ENCODE data around the gene ATAD1.

The ATAD1 gene

DNA sequence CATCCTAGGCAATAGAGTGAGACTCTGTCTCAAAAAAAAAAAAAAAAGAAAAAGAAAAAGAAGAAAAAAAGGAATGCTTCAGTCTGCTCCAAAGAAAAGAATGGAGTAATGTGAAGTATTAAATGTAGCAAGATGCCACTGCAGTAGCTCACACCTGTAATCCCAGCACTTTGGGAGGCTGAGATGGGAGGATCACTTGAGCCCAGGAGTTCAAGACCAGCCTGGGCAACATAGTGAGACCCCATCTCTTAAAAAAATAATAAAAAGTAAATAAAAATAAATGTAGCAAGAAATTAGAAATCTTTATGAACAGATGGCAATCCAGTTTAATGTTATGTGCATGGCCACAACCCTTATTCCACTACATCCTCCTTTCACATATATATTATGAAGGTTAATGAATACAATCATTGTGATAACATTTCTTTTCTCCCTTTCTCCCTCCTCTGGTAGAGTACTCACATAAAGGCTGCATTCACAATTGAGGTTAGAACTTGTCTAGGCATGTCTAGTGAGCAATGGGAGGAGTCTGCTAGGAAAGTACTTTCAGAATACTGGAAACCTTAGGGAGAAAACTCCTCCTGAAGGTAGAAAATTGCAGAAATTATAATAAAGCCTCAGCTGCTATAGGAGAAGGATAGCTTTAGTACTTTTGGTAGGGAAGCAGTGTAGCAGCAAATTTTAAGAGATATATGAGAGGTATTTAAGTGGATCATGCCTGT, 24.9 kb upstream of the ATAD1 start:
- TF ChIP-seq TOX (CRISPR knock-in tag; IDR thresholded peaks at IDR 0.05; ENCODE audit: borderline replicate concordance) = 0 out of 2 replicates have a peak, but pooled peaks have one; percentile 32
- no peak for TF ChIP-seq PPARA (CRISPR knock-in tag; IDR thresholded peaks at IDR 0.05; ENCODE audit: borderline replicate concordance)
- TF ChIP-seq, protein P1, sequence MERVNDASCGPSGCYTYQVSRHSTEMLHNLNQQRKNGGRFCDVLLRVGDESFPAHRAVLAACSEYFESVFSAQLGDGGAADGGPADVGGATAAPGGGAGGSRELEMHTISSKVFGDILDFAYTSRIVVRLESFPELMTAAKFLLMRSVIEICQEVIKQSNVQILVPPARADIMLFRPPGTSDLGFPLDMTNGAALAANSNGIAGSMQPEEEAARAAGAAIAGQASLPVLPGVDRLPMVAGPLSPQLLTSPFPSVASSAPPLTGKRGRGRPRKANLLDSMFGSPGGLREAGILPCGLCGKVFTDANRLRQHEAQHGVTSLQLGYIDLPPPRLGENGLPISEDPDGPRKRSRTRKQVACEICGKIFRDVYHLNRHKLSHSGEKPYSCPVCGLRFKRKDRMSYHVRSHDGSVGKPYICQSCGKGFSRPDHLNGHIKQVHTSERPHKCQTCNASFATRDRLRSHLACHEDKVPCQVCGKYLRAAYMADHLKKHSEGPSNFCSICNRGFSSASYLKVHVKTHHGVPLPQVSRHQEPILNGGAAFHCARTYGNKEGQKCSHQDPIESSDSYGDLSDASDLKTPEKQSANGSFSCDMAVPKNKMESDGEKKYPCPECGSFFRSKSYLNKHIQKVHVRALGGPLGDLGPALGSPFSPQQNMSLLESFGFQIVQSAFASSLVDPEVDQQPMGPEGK (CRISPR knock-in tag; IDR thresholded peaks at IDR 0.05; ENCODE audit: borderline replicate concordance) = no peak
- TF ChIP-seq ARNTL (CRISPR knock-in tag; IDR thresholded peaks at IDR 0.05; ENCODE audit: borderline replicate concordance, low read depth) = no peak
- TF ChIP-seq ISL1 (CRISPR knock-in tag; IDR thresholded peaks at IDR 0.05) = no peak
- peak; percentile 75 for ATAC-seq

DNA sequence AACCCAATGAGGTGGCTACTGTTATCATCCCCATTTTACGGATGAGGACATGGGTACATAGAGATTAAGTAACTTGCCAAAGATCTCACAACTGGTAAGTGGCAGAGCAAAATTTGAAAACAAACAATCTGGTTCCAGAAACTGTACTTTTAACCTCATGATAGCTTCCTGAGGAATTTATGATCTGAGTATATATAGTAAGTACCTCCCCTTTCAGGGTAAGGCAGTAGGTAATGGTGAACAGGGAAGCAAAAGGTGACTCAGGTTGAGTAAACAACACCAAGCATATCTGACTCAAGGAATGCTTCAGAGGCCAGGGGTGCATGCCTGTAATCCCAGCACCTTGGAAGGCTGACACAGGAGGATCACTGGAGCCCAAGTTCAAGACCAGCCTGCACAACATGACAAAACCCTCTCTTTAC, 24.2 kb upstream of the ATAD1 start:
- TF ChIP-seq CREB5 (CRISPR knock-in tag; IDR thresholded peaks at IDR 0.05; ENCODE audit: low read depth) (no peak), ZNF70 (CRISPR knock-in tag; IDR thresholded peaks at IDR 0.05) (no peak), PPARA (CRISPR knock-in tag; IDR thresholded peaks at IDR 0.05; ENCODE audit: borderline replicate concordance) (no peak), ZC3H10 (CRISPR knock-in tag; IDR thresholded peaks at IDR 0.05) (no peak), RARB (CRISPR knock-in tag; IDR thresholded peaks at IDR 0.05) (no peak), ESRRG (CRISPR knock-in tag; IDR thresholded peaks at IDR 0.05) (no peak), ZFP30 (CRISPR knock-in tag; IDR thresholded peaks at IDR 0.05) (no peak)
- TF ChIP-seq, protein P2, sequence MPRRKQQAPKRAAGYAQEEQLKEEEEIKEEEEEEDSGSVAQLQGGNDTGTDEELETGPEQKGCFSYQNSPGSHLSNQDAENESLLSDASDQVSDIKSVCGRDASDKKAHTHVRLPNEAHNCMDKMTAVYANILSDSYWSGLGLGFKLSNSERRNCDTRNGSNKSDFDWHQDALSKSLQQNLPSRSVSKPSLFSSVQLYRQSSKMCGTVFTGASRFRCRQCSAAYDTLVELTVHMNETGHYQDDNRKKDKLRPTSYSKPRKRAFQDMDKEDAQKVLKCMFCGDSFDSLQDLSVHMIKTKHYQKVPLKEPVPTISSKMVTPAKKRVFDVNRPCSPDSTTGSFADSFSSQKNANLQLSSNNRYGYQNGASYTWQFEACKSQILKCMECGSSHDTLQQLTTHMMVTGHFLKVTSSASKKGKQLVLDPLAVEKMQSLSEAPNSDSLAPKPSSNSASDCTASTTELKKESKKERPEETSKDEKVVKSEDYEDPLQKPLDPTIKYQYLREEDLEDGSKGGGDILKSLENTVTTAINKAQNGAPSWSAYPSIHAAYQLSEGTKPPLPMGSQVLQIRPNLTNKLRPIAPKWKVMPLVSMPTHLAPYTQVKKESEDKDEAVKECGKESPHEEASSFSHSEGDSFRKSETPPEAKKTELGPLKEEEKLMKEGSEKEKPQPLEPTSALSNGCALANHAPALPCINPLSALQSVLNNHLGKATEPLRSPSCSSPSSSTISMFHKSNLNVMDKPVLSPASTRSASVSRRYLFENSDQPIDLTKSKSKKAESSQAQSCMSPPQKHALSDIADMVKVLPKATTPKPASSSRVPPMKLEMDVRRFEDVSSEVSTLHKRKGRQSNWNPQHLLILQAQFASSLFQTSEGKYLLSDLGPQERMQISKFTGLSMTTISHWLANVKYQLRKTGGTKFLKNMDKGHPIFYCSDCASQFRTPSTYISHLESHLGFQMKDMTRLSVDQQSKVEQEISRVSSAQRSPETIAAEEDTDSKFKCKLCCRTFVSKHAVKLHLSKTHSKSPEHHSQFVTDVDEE (CRISPR knock-in tag; IDR thresholded peaks at IDR 0.05) = no peak
- ATAC-seq = peak; percentile 59

GRCh38 chr10:87841186-87841585, 23.2 kb upstream of the ATAD1 start:
- ATAC-seq = no peak
- no peak for TF ChIP-seq ZC3H10 (CRISPR knock-in tag; IDR thresholded peaks at IDR 0.05)
- TF ChIP-seq, protein P3, sequence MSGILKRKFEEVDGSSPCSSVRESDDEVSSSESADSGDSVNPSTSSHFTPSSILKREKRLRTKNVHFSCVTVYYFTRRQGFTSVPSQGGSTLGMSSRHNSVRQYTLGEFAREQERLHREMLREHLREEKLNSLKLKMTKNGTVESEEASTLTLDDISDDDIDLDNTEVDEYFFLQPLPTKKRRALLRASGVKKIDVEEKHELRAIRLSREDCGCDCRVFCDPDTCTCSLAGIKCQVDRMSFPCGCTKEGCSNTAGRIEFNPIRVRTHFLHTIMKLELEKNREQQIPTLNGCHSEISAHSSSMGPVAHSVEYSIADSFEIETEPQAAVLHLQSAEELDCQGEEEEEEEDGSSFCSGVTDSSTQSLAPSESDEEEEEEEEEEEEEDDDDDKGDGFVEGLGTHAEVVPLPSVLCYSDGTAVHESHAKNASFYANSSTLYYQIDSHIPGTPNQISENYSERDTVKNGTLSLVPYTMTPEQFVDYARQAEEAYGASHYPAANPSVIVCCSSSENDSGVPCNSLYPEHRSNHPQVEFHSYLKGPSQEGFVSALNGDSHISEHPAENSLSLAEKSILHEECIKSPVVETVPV (CRISPR knock-in tag; IDR thresholded peaks at IDR 0.05) = no peak
- TF ChIP-seq, protein P4, sequence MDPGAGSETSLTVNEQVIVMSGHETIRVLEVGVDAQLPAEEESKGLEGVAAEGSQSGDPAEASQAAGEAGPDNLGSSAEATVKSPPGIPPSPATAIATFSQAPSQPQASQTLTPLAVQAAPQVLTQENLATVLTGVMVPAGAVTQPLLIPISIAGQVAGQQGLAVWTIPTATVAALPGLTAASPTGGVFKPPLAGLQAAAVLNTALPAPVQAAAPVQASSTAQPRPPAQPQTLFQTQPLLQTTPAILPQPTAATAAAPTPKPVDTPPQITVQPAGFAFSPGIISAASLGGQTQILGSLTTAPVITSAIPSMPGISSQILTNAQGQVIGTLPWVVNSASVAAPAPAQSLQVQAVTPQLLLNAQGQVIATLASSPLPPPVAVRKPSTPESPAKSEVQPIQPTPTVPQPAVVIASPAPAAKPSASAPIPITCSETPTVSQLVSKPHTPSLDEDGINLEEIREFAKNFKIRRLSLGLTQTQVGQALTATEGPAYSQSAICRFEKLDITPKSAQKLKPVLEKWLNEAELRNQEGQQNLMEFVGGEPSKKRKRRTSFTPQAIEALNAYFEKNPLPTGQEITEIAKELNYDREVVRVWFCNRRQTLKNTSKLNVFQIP (CRISPR knock-in tag; IDR thresholded peaks at IDR 0.05; ENCODE audit: borderline replicate concordance, low read depth) = no peak
- no peak for TF ChIP-seq CSDC2 (CRISPR knock-in tag; IDR thresholded peaks at IDR 0.05)
- no peak for TF ChIP-seq RARB (CRISPR knock-in tag; IDR thresholded peaks at IDR 0.05)
- no peak for TF ChIP-seq ISL1 (CRISPR knock-in tag; IDR thresholded peaks at IDR 0.05)
- TF ChIP-seq PPARA (CRISPR knock-in tag; IDR thresholded peaks at IDR 0.05; ENCODE audit: borderline replicate concordance) = no peak
- no peak for TF ChIP-seq ZNF565 (CRISPR knock-in tag; conservative IDR thresholded peaks at IDR 0.05; ENCODE audit: low read depth)
- TF ChIP-seq, protein P1 (CRISPR knock-in tag; IDR thresholded peaks at IDR 0.05; ENCODE audit: borderline replicate concordance) = no peak
- TF ChIP-seq ZNF70 (CRISPR knock-in tag; IDR thresholded peaks at IDR 0.05) = no peak
- TF ChIP-seq ARNTL (CRISPR knock-in tag; IDR thresholded peaks at IDR 0.05; ENCODE audit: borderline replicate concordance, low read depth) = no peak
- no peak for TF ChIP-seq OSR1 (CRISPR knock-in tag; IDR thresholded peaks at IDR 0.05)
- TF ChIP-seq ZFP3 (CRISPR knock-in tag; IDR thresholded peaks at IDR 0.05) = no peak
- TF ChIP-seq ESRRG (CRISPR knock-in tag; IDR thresholded peaks at IDR 0.05) = no peak

Measured in SK-N-SH treated with all-trans-retinoic acid at 6 μM for 48 hours (cell line).